Esophagus squamous epithelium (tissue), 5 donors: Measurements from ENCODE around the gene KCNQ1. TPM values are rescaled to one million over a fixed set of nuclear protein-coding genes. Genes with fewer than 3 reads are reported as not detected.

Experiments used
- DNase-seq: peaks from one replicate; lab custom pipeline; 2025; lab: John Stamatoyannopoulos, UW
- H3K27ac ChIP-seq, 4 donors: fragments of 200-600 bp; sonication (generic); one replicate each; pipeline ENCODE4 v1.5.1; 2016 to 2019; ENCODE audit warnings: mild to moderate bottlenecking in 1 of 4
- H3K27me3 ChIP-seq, 4 donors: fragments of 200-600 bp; sonication (generic); 1 replicate in 3 of 4; 2 replicates in 1 of 4; pipeline versions ENCODE4 v1.5.1 to v1.6.0; 2017 to 2021; ENCODE audit warnings: antibody characterized with exemption in 1 of 4
- H3K36me3 ChIP-seq, 3 donors: fragments of 200-600 bp; sonication (generic); one replicate each; pipeline ENCODE4 v1.5.1; 2016 to 2019
- H3K4me1 ChIP-seq, 3 donors: fragments of 200-600 bp; sonication (generic); one replicate each; pipeline ENCODE4 v1.5.1; 2017 to 2019
- H3K4me3 ChIP-seq, 4 donors: fragments of 200-600 bp; sonication (generic); 1 replicate in 3 of 4; 2 replicates in 1 of 4; pipeline ENCODE4 v1.5.1; 2016 to 2019; ENCODE audit warnings: mild to moderate bottlenecking in 2 of 4, moderate library complexity in 1 of 4
- H3K9me3 ChIP-seq, 3 donors: fragments of 200-600 bp; sonication (generic); one replicate each; pipeline ENCODE4 v1.5.1; 2016 to 2019
- POLR2A ChIP-seq, 4 donors: fragments of 450-650 bp; IDR thresholded peaks; one replicate each; pipeline ENCODE4 v1.6.1; 2017; ENCODE audit warnings: antibody characterized with exemption in 4 of 4, mild to moderate bottlenecking in 4 of 4, moderate library complexity in 3 of 4
- WGBS, 2 donors: methylation state at CpG; one replicate each; pipeline ENCODE4 v1.1.5; 2018; 5-methylcytosine and 5-hydroxymethylcytosine counted together
- intact Hi-C: fragments of 100-400 bp; cut with DNase I; formaldehyde crosslinking; loops from one replicate; pipeline ENCODE4 v1.15.0; 2022
- total RNA-seq, 4 donors: library from RNA; depleted of rRNA; stranded (reverse); fragments of >200 nt; gene quantifications; one replicate each; pipeline ENCODE4 v1.1.0, GENCODE V29; 2016
- TF ChIP-seq, protein P1 (sequence below), 6 experiments: fragments of 450-650 bp in 4 of 6; fragments of 200-600 bp in 2 of 6; sonication (generic) in 2 of 6; IDR thresholded peaks; one replicate each; pipeline ENCODE4 v1.5.1; 2016 to 2019; ENCODE audit warnings: antibody characterized with exemption in 6 of 6, mild to moderate bottlenecking in 4 of 6, moderate library complexity in 4 of 6
- donor health status: DM: yes; HTN: yes; CAD: no.

KCNQ1 gene
- total RNA-seq, 4 donors from 2014 or later = 0.61 to 3.1 (median 0.72) TPM

DNA sequence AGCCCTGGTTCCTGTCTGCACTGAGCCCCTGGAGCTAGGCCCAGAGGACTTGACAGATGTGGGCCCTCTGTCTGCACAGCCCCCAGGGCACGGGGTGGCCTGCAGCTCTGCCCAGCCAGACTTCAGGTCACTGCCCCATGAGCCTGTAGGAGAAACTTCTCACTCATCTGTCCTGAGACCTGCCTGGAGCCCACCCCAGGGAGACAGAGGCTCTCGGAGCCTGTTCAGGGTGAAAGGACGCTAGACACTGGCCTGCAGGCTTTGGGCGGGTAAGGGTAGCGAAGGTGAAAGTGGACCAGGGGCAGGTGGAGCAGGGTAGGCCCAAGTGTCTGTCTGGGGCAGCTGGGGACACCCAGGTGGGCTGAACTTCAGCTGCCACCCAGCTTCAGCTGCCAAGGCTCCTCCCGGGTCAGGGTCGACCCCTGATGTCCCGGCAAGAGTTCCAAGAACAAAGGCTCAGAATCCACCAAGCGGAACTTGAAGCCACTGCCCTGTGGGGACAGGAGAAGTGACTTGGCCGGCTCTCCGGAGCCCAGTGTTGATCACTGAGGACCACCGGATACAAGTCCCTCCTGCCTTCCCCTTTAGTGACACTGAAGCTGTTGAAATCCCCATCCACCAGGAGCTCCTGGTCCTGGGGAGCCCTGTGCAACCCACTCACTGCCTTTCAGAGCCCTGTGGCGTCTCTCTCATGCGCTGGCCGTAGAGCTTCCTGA, 90.3 kb downstream of the KCNQ1 start:
- WGBS, 2 donors = 84% methylated on average over 10 of the region's 15 CpGs; no CpG with 5 or more reads in 1 of the 2 donors
- no peak for DNase-seq
- TF ChIP-seq, protein P1, sequence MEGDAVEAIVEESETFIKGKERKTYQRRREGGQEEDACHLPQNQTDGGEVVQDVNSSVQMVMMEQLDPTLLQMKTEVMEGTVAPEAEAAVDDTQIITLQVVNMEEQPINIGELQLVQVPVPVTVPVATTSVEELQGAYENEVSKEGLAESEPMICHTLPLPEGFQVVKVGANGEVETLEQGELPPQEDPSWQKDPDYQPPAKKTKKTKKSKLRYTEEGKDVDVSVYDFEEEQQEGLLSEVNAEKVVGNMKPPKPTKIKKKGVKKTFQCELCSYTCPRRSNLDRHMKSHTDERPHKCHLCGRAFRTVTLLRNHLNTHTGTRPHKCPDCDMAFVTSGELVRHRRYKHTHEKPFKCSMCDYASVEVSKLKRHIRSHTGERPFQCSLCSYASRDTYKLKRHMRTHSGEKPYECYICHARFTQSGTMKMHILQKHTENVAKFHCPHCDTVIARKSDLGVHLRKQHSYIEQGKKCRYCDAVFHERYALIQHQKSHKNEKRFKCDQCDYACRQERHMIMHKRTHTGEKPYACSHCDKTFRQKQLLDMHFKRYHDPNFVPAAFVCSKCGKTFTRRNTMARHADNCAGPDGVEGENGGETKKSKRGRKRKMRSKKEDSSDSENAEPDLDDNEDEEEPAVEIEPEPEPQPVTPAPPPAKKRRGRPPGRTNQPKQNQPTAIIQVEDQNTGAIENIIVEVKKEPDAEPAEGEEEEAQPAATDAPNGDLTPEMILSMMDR (IDR thresholded peaks at IDR 0.05) = no peak
- no peak for TF ChIP-seq POLR2A (IDR thresholded peaks at IDR 0.05)
- Histone ChIP-seq H3K36me3 (no peaks in the 10 kb centered on the region), H3K27ac (no peak overlapping the region), H3K4me3 (no peak overlapping the region), H3K9me3 (no peaks in the 10 kb centered on the region), H3K27me3 (no peaks in the 10 kb centered on the region), H3K4me1 (peaks cover 7 to 20% (median 10%) of the 10 kb centered on the region in 3 donors)
- intact Hi-C loops = no loop called here

DNA sequence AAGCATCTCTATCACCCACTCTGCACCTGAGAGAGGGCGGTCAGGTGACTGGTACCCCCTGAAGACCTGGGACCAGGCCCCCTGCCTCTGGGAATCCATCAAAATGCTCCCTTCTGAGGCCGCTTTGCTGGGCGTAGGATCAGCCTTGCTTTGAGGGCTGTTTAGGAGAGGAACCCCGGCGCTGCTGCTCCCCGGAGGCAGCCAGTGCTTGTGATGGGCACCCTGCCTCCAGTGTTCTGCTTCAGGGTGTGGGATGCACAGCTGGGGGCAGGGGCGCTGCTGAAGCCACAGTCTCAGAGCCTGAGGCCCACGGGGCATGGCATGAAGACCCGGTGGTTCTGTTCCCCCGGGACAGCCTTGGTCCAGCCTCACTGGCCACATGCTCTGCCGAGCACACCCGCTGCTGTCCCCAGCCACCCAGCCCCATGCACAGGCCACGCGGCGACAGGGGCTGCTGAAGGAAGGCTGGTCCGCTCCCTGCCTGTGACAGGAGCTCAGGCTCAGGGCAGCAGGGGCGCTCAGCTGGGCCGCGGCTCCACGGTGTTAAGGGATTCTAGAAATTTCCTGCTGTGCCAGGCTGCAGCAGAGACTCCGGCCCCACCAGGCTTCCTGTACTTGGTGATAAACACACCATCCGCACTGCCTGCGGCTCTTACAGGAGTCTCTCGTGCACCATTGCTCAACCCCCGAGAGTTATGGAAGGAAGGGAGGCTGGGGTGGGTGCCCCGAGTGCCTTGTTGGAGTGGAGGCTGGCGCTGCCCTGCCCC, 91.0 kb downstream of the KCNQ1 start:
- Histone ChIP-seq H3K27me3 (no peaks in the 10 kb centered on the region), H3K36me3 (no peaks in the 10 kb centered on the region), H3K4me3 (no peak overlapping the region), H3K27ac (no peak overlapping the region), H3K4me1 (peaks cover 7 to 20% (median 10%) of the 10 kb centered on the region in 3 donors), H3K9me3 (no peaks in the 10 kb centered on the region)
- TF ChIP-seq POLR2A (IDR thresholded peaks at IDR 0.05) = no peak
- TF ChIP-seq, protein P1 (IDR thresholded peaks at IDR 0.05) = no peak
- no peak for DNase-seq
- intact Hi-C loops = no loop called here
- WGBS, 2 donors = 94% methylated on average over 6 of the region's 27 CpGs; no CpG with 5 or more reads in 1 of the 2 donors

DNA sequence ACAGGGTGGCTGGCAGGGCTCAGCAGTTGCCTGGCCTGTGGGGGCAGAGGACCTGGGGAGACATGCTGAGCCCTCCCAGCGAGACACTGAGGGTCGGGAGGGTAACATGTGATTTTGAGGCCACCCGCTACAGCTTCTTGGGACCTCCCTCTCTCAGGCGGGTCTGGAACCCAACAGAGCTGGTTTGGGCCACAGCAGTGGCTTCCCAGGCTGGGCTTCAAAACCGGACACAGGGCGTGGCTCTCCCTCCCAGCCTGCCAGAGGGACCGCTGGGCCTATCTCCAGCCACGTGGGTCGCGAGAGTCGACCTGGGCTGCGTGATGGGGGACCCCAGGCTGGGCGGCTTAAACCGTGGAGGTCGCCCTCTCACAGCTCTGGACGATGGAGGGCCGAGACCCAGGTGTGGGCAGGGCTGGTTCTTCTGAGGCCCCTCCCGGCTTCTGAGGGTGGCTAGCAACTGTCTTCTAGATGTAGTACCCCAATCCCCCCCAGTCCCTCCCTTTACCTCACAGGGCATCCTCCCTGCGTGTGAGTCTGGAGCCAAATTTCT, 91.7 kb downstream of the KCNQ1 start:
- H3K27ac ChIP-seq = no peak overlapping the region
- peaks cover 7 to 20% (median 10%) of the 10 kb centered on the region in 3 donors for H3K4me1 ChIP-seq
- H3K9me3 ChIP-seq = no peaks in the 10 kb centered on the region
- intact Hi-C loops = no loop called here
- no peaks in the 10 kb centered on the region for H3K36me3 ChIP-seq
- H3K4me3 ChIP-seq = no peak overlapping the region
- 89 to 100% methylated on average over 1 to 4 of the region's 19 CpGs for WGBS, 2 donors
- DNase-seq = no peak
- no peaks in the 10 kb centered on the region for H3K27me3 ChIP-seq
- TF ChIP-seq, protein P1 (IDR thresholded peaks at IDR 0.05) = no peak
- TF ChIP-seq POLR2A (IDR thresholded peaks at IDR 0.05) = no peak

DNA sequence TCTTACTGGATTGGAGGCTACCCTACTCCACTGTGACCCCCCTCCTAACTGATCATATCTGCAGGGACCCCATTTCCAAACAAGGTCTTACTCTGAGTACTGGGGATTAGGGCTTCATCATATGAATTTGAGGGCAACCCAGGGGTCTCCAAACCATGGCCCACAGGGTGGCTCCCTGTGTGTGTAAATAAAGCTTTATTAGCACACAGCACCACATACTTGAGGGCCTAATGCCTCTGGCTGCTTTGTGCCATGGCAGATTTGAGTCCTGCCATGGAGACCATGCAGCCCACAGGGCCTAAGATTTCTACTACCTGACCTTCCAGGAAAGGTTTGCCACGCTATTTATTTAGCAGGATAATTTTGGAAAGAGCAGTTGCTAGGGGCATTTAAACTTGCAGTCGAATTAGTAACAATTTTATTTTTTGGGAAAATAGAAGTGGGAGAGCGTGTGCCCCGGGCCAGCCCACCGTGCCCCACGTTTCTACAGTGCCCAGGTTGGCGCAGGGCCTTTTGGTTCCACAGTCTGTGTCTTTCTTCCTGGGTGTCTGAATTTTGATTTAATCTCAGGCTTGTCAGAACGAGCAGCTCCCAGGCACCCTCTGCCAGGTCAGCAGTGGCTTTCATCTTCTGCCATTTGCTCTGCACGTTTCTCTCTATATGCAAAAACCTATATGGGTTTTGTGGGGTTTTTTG, 92.3 kb downstream of the KCNQ1 start:
- TF ChIP-seq POLR2A (IDR thresholded peaks at IDR 0.05) = no peak
- TF ChIP-seq, protein P1 (IDR thresholded peaks at IDR 0.05) = no peak
- Histone ChIP-seq H3K9me3 (no peaks in the 10 kb centered on the region), H3K4me3 (no peak overlapping the region), H3K36me3 (no peaks in the 10 kb centered on the region), H3K27me3 (no peaks in the 10 kb centered on the region), H3K27ac (no peak overlapping the region), H3K4me1 (peaks cover 7 to 20% (median 10%) of the 10 kb centered on the region in 3 donors)
- WGBS, 2 donors = 63 to 67% methylated on average over 9 of the region's 9 CpGs
- no peak for DNase-seq
- intact Hi-C loops = no loop called here
